Measurements from ENCODE around the gene UBE2D2. TPM values are rescaled to one million over a fixed set of nuclear protein-coding genes. Genes with fewer than 3 reads are reported as not detected.
A peak's percentile ranks its signal among the peaks of the same experiment; 100 is the strongest.
"Not testable (repeated sequence)": the region's sequence is repeated elsewhere in the genome, so short reads cannot be mapped to it uniquely, and the experiment has no call there.

Gene UBE2D2
- total RNA-seq, 2 experiments from 2014 or later: 145 to 239 TPM

DNA sequence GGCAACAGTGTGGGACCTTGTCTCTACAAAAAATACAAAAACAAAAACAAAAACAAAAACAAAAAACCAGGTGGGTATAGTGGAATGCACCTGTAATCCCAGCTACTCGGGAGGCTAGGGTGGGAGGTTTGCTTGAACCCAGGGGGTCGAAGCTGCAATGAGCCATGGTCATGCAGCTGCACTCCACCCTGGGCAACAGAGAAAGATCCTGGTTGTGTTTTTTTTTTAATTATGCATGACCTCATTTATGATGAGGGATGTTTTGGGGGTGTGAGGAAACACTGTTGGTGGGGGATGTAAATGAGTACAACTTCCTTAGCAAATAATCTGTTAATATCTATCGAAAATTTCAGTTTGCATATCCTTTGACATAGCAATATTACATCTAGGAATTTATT lies 29.4 kb upstream of the UBE2D2 start:
- Histone ChIP-seq H3K79me2 (ENCODE audit: insufficient read depth, low read depth, low read length) (no peaks in the 10 kb centered on the region), H3K9me3 (ENCODE audit: low read length) (no peaks in the 10 kb centered on the region), H4K20me1 (ENCODE audit: insufficient read depth, low read length) (no peaks in the 10 kb centered on the region), H3K4me2 (ENCODE audit: low read length) (no peak overlapping the region), H3K4me1 (ENCODE audit: insufficient read depth, low read length, poor library complexity, severe bottlenecking) (no peaks in the 10 kb centered on the region), H2AFZ (ENCODE audit: low read length) (no peak overlapping the region), H3K36me3 (ENCODE audit: insufficient read depth, low read length) (no peaks in the 10 kb centered on the region), H3K27ac (ENCODE audit: low read depth, low read length, poor library complexity, severe bottlenecking) (no peak overlapping the region), H3K9me2 (ENCODE audit: insufficient read depth, low read length) (no peaks in the 10 kb centered on the region), H3K4me3 (ENCODE audit: low read depth, low read length, poor library complexity, severe bottlenecking) (no peak overlapping the region)
- CTCF ChIA-PET (ENCODE audit: unreplicated experiment): no interaction called here
- BruUV-seq (replicated peaks): no TSS peak
- POLR2A ChIA-PET: interaction anchor here (0.6 to 0.7 kb wide), 2 partner anchors 9 to 412 kb away, joined by 3 to 6 read pairs; no protein-coding TSS in a partner anchor
- intact Hi-C loops (cut with micrococcal nuclease; ENCODE audit: unreplicated experiment): no loop called here
- TF ChIP-seq, protein P1, sequence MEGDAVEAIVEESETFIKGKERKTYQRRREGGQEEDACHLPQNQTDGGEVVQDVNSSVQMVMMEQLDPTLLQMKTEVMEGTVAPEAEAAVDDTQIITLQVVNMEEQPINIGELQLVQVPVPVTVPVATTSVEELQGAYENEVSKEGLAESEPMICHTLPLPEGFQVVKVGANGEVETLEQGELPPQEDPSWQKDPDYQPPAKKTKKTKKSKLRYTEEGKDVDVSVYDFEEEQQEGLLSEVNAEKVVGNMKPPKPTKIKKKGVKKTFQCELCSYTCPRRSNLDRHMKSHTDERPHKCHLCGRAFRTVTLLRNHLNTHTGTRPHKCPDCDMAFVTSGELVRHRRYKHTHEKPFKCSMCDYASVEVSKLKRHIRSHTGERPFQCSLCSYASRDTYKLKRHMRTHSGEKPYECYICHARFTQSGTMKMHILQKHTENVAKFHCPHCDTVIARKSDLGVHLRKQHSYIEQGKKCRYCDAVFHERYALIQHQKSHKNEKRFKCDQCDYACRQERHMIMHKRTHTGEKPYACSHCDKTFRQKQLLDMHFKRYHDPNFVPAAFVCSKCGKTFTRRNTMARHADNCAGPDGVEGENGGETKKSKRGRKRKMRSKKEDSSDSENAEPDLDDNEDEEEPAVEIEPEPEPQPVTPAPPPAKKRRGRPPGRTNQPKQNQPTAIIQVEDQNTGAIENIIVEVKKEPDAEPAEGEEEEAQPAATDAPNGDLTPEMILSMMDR (conservative IDR thresholded peaks at IDR 0.05; ENCODE audit: low read length): no peak
- TF ChIP-seq EZH2phosphoT487 (IDR thresholded peaks at IDR 0.05; ENCODE audit: borderline replicate concordance, low read depth, low read length): no peak
- DNase-seq (ENCODE audit: low spot score): no peak

DNA sequence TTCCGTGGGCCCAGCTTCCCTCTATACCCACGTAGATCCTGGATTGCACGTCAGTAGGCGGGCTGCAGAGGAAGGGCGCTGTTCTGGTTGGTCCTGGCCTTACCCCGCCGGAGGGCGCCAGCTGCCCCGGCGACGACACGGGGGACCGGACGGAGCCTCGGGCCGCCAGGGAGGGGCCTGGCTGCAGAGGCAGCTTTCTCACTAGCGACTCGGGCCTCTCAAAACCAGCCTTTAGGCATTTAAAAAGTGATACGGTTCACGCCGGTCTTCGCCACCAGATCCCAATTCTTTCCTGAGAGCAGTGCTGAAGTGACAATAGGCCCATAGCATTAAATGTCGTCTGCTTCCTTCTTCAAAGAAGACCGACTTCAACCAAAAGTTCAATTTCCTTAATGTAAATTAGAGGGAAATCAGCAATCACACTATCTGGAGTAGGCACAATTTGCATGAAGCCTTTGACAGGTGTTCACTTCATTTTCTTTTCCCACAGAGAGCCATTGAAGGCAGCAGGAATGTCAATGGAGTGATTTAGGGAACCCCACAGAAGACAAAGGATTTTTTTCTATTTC lies 17.6 kb upstream of the UBE2D2 start:
- intact Hi-C loops (cut with micrococcal nuclease; ENCODE audit: unreplicated experiment): no loop called here
- H3K9me2 ChIP-seq (ENCODE audit: insufficient read depth, low read length): no peaks in the 10 kb centered on the region
- H4K20me1 ChIP-seq (ENCODE audit: insufficient read depth, low read length): no peaks in the 10 kb centered on the region
- H3K36me3 ChIP-seq (ENCODE audit: insufficient read depth, low read length): no peaks in the 10 kb centered on the region
- no peaks in the 10 kb centered on the region for H3K9me3 ChIP-seq (ENCODE audit: low read length)
- H2AFZ ChIP-seq (ENCODE audit: low read length): peak overlapping the region; percentile 46
- POLR2A ChIA-PET: interaction anchor here (0.6 to 1.7 kb wide), 3 partner anchors 13 to 537 kb away, joined by 3 read pairs; no protein-coding TSS in a partner anchor
- H3K79me2 ChIP-seq (ENCODE audit: insufficient read depth, low read depth, low read length): no peaks in the 10 kb centered on the region
- peak overlapping the region; percentile 63 for H3K4me2 ChIP-seq (ENCODE audit: low read length)
- CTCF ChIA-PET (ENCODE audit: unreplicated experiment): interaction anchor here (0.6 kb wide), 1 partner anchor 23 kb away, joined by 3 read pairs; no protein-coding TSS in a partner anchor
- H3K27ac ChIP-seq (ENCODE audit: low read depth, low read length, poor library complexity, severe bottlenecking): peak overlapping the region; percentile 41
- TF ChIP-seq, protein P1 (conservative IDR thresholded peaks at IDR 0.05; ENCODE audit: low read length): peak; percentile 73
- TF ChIP-seq EZH2phosphoT487 (IDR thresholded peaks at IDR 0.05; ENCODE audit: borderline replicate concordance, low read depth, low read length): no peak
- no TSS peak for BruUV-seq (replicated peaks)
- H3K4me3 ChIP-seq (ENCODE audit: low read depth, low read length, poor library complexity, severe bottlenecking): peak overlapping the region; percentile 40
- H3K4me1 ChIP-seq (ENCODE audit: insufficient read depth, low read length, poor library complexity, severe bottlenecking): peaks cover 16% of the 10 kb centered on the region
- DNase-seq (ENCODE audit: low spot score): peak; percentile 75

DNA sequence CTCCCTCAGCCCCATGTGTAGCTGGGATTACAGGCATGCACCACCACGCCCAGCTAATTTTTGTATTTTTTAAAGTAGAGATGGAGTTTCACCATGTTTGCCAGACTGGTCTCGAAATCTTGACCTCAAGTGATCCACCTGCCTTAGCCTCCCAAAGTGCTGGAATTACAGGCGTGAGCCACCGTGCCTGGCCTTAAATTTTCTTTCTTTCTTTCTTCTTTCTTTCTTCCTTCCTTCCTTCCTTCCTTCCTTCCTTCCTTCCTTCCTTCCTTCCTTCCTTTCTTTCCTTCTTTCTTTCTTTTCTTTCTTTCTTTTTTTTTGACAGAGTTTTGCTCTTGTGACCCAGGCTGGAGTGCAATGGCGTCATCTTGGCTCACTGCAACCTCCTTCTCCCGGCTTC lies 14.5 kb upstream of the UBE2D2 start:
- POLR2A ChIA-PET; H3K9me2 ChIP-seq (ENCODE audit: insufficient read depth, low read length); H3K27ac ChIP-seq (ENCODE audit: low read depth, low read length, poor library complexity, severe bottlenecking); H4K20me1 ChIP-seq (ENCODE audit: insufficient read depth, low read length); H3K9me3 ChIP-seq (ENCODE audit: low read length); intact Hi-C loops (cut with micrococcal nuclease; ENCODE audit: unreplicated experiment); H3K4me3 ChIP-seq (ENCODE audit: low read depth, low read length, poor library complexity, severe bottlenecking); DNase-seq (ENCODE audit: low spot score); BruUV-seq (replicated peaks); H3K4me2 ChIP-seq (ENCODE audit: low read length); CTCF ChIA-PET (ENCODE audit: unreplicated experiment); H2AFZ ChIP-seq (ENCODE audit: low read length); H3K79me2 ChIP-seq (ENCODE audit: insufficient read depth, low read depth, low read length); H3K36me3 ChIP-seq (ENCODE audit: insufficient read depth, low read length): not testable (repeated sequence)
- H3K4me1 ChIP-seq (ENCODE audit: insufficient read depth, low read length, poor library complexity, severe bottlenecking): peaks cover 19% of the 10 kb centered on the region
